Endothelial cell of umbilical vein (primary cell): ENCODE measurements around the gene FLT3. TPM values are rescaled to one million over a fixed set of nuclear protein-coding genes. Genes with fewer than 3 reads are reported as not detected.

Source experiments
- BruUV-seq: library from RNA; stranded (reverse); fragments of 400-500 nt; replicated peaks from 2 replicates; lab custom pipeline; 2021; lab: Mats Ljungman, UMichigan
- CTCF ChIA-PET: fragments of 300-600, 350-600 bp; sonication (Branson Sonifier 250); formaldehyde crosslinking; loops from one replicate; lab custom pipeline; 2021; ENCODE audit warnings: antibody characterized with exemption, inconsistent platforms; lab: Charles Lee
- POLR2A ChIA-PET: fragments of 300-600, 350-600 bp; sonication (Branson Sonifier 250); formaldehyde crosslinking; loops from one replicate; lab custom pipeline; 2021; ENCODE audit warnings: antibody characterized with exemption, inconsistent platforms; lab: Charles Lee
- DNase-seq: peaks from one replicate; pipeline ENCODE4 v3.0.0-alpha.2; 2011; ENCODE audit warnings: low read depth, low spot score
- FAIRE-seq: peaks from 2 replicates; lab custom pipeline; 2011; peaks lifted over from hg19 to GRCh38; lab: Jason Lieb, UNC
- H2AFZ ChIP-seq: 2 replicates; pipeline ENCODE4 v1.6.0; 2012; ENCODE audit warnings: low read depth, low read length, control low read depth, inconsistent platforms
- H3K27ac ChIP-seq: 2 replicates; pipeline ENCODE4 v1.5.1; 2011; ENCODE audit warnings: low read depth, mild to moderate bottlenecking, control low read depth, low read length, moderate library complexity; ENCODE audit not compliant: insufficient read depth
- H3K27me3 ChIP-seq, 2 experiments: 2 replicates each; pipeline versions ENCODE4 v1.6.0 to v1.6.1; 2011; ENCODE audit warnings: low read length in 2 of 2, mixed read lengths in 1 of 2; ENCODE audit not compliant: control insufficient read depth in 2 of 2, insufficient read depth in 2 of 2
- H3K36me3 ChIP-seq, 2 experiments: 2 replicates in 1 of 2; 3 replicates in 1 of 2; pipeline ENCODE4 v1.5.1; 2011; ENCODE audit warnings: low read length in 2 of 2, mild to moderate bottlenecking in 1 of 2, moderate library complexity in 1 of 2; ENCODE audit not compliant: control insufficient read depth in 2 of 2, insufficient read depth in 2 of 2; ENCODE audit errors: extremely low read depth in 1 of 2
- H3K4me1 ChIP-seq: 3 replicates; pipeline ENCODE4 v1.5.1; 2011; ENCODE audit warnings: mild to moderate bottlenecking, low read length; ENCODE audit not compliant: control insufficient read depth, insufficient read depth; ENCODE audit errors: extremely low read depth
- H3K4me2 ChIP-seq: 2 replicates; pipeline ENCODE4 v1.6.1; 2011; ENCODE audit warnings: low read length, control low read depth, mixed read lengths; ENCODE audit not compliant: insufficient read depth
- H3K4me3 ChIP-seq, 3 experiments: fragments of 200-600 bp in 1 of 3; sonication (generic), shearing (Covaris generic) in 1 of 3; replicated peaks in 1 of 3; 2 replicates each; pipeline ENCODE4 v1.5.1; 2011 to 2016; ENCODE audit warnings: control low read depth in 3 of 3, low read length in 3 of 3, mild to moderate bottlenecking in 2 of 3, inconsistent platforms in 1 of 3, low read depth in 1 of 3, moderate library complexity in 1 of 3; ENCODE audit not compliant: insufficient read depth in 1 of 3
- H3K79me2 ChIP-seq: 2 replicates; pipeline ENCODE4 v1.6.0; 2012; ENCODE audit warnings: low read length, inconsistent platforms; ENCODE audit not compliant: control insufficient read depth, insufficient read depth
- H3K9ac ChIP-seq: replicated peaks from 2 replicates; pipeline ENCODE3; 2011; ENCODE audit warnings: low read length, control low read depth; ENCODE audit not compliant: insufficient read depth; ENCODE audit errors: extremely low read depth
- H3K9me1 ChIP-seq: replicated peaks from 3 replicates; pipeline ENCODE4 v1.6.0; 2011; ENCODE audit warnings: mild to moderate bottlenecking, low read length; ENCODE audit not compliant: control insufficient read depth, insufficient read depth; ENCODE audit errors: extremely low read depth
- H3K9me3 ChIP-seq: replicated peaks from 2 replicates; pipeline ENCODE4 v1.5.1; 2012; ENCODE audit warnings: low read length, inconsistent platforms; ENCODE audit not compliant: control insufficient read depth, insufficient read depth
- H4K20me1 ChIP-seq: replicated peaks from 2 replicates; pipeline ENCODE3; 2011; ENCODE audit warnings: mild to moderate bottlenecking, low read length; ENCODE audit not compliant: control insufficient read depth, insufficient read depth; ENCODE audit errors: extremely low read depth
- EZH2 ChIP-seq: IDR thresholded peaks from 2 replicates; pipeline ENCODE4 v1.6.1; 2012; ENCODE audit warnings: borderline replicate concordance, low read depth, mild to moderate bottlenecking, moderate library complexity, low read length, inconsistent platforms; ENCODE audit not compliant: severe bottlenecking
- FOS ChIP-seq: IDR thresholded peaks from 2 replicates; pipeline ENCODE4 v1.6.1; 2011; ENCODE audit warnings: mild to moderate bottlenecking, low read length, moderate library complexity, borderline replicate concordance; ENCODE audit not compliant: insufficient read depth
- GATA2 ChIP-seq: IDR thresholded peaks from 2 replicates; pipeline ENCODE4 v1.7.0; 2011; ENCODE audit warnings: low read depth, mild to moderate bottlenecking, moderate library complexity, mixed read lengths, low read length; ENCODE audit not compliant: insufficient read length, insufficient read depth
- JUN ChIP-seq: IDR thresholded peaks from 2 replicates; pipeline ENCODE4 v1.6.1; 2011; ENCODE audit warnings: borderline replicate concordance, low read depth; ENCODE audit not compliant: insufficient read length, insufficient read depth
- MYC ChIP-seq: IDR thresholded peaks from one replicate; pipeline ENCODE4 v1.6.1; 2011; ENCODE audit warnings: mild to moderate bottlenecking, low read depth, low read length
- POLR2A ChIP-seq: IDR thresholded peaks from 2 replicates; pipeline ENCODE4 v1.6.1; 2012; ENCODE audit warnings: low read depth, mild to moderate bottlenecking, control low read depth, low read length
- POLR2AphosphoS5 ChIP-seq: IDR thresholded peaks from 2 replicates; pipeline ENCODE4 v1.6.1; 2012; ENCODE audit warnings: low read depth, mild to moderate bottlenecking, control low read depth, low read length, moderate library complexity; ENCODE audit not compliant: insufficient read depth
- dilution Hi-C: fragments of 300-500 bp; cut with MboI; formaldehyde crosslinking; loops from one replicate; pipeline ENCODE4 v1.15.0; 2019; ENCODE audit warnings: low sequenced_read_pairs; ENCODE audit not compliant: extremely low pct_ligation_motif_present
- intact Hi-C: fragments of 100-400 bp; cut with micrococcal nuclease; formaldehyde crosslinking; loops from one replicate; pipeline ENCODE4 v1.10.0; 2022
- polyA plus RNA-seq, 4 experiments: library from polyadenylated mRNA; depleted of rRNA in 3 of 4; stranded (reverse) in 3 of 4; unstranded in 1 of 4; fragments of >200 nt; gene quantifications; 2 replicates each; pipeline versions ENCODE4 v1.2.1 to v1.2.3, GENCODE V29; 2011 to 2012; ENCODE audit warnings: missing spikeins in 1 of 4
- total RNA-seq: library from RNA; stranded (reverse); gene quantifications from 2 replicates; pipeline ENCODE4 v1.2.3, GENCODE V29; 2021
- TF ChIP-seq, protein P1 (sequence below): IDR thresholded peaks from 2 replicates; pipeline ENCODE4 v1.6.1; 2011; ENCODE audit not compliant: insufficient read depth, insufficient read length
- TF ChIP-seq, protein P2 (sequence below), 2 donors: IDR thresholded peaks; 1 replicate in 1 of 2; 2 replicates in 1 of 2; pipeline ENCODE4 v1.5.1; 2011; ENCODE audit warnings: low read length in 2 of 2, mild to moderate bottlenecking in 2 of 2, moderate library complexity in 2 of 2, control low read depth in 1 of 2, inconsistent platforms in 1 of 2, low read depth in 1 of 2; ENCODE audit not compliant: insufficient read depth in 1 of 2; ENCODE audit errors: extremely low read depth in 1 of 2

Gene FLT3
- total and polyA plus RNA-seq, 2 donors (not counting 3 experiments of a cell fraction or from before 2014, with no cell fraction given), result 0.03 TPM; not detected in 1

DNA sequence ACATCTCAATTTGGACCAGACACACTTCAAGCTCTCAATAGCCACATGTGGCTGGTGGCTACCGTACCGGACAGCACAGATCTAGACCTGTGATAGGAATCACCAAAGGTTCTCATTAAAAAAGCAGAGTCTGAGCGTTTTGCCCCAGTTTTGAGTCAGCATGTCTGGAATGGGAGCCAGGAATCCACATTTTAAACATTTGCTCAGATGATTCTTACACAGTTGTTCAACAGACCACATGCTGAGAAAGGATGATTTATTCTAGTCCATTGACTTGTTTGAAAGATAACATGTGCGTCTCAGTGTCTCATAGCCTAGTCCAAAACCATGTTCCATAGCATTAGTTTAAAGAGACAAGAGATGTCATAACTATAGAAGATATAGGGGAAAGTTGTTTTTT, 53.4 kb downstream of the FLT3 start:
- Histone ChIP-seq H3K27ac (no peak overlapping the region), H2AFZ (no peak overlapping the region)
- no peak for FAIRE-seq

More for the DNA sequence above, 53.4 kb downstream of the FLT3 start:
- Histone ChIP-seq H3K9me3 (no peaks in the 10 kb centered on the region), H3K9ac (no peak overlapping the region), H3K4me3 (no peak overlapping the region), H4K20me1 (no peaks in the 10 kb centered on the region), H3K79me2 (no peaks in the 10 kb centered on the region), H3K4me1 (no peaks in the 10 kb centered on the region), H3K36me3 (no peaks in the 10 kb centered on the region), H3K4me2 (no peak overlapping the region), H3K9me1 (no peaks in the 10 kb centered on the region), H3K27me3 (peaks cover 18 to 25% of the 10 kb centered on the region in 2 experiments)
- no TSS peak for BruUV-seq
- intact Hi-C loops, result no loop called here
- ChIA-PET POLR2A (no interaction called here), CTCF (no interaction called here)
- TF ChIP-seq POLR2AphosphoS5, result no peak
- TF ChIP-seq FOS, result no peak
- TF ChIP-seq EZH2, result no peak
- TF ChIP-seq, protein P1, sequence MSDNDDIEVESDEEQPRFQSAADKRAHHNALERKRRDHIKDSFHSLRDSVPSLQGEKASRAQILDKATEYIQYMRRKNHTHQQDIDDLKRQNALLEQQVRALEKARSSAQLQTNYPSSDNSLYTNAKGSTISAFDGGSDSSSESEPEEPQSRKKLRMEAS, result no peak
- TF ChIP-seq, protein P2, sequence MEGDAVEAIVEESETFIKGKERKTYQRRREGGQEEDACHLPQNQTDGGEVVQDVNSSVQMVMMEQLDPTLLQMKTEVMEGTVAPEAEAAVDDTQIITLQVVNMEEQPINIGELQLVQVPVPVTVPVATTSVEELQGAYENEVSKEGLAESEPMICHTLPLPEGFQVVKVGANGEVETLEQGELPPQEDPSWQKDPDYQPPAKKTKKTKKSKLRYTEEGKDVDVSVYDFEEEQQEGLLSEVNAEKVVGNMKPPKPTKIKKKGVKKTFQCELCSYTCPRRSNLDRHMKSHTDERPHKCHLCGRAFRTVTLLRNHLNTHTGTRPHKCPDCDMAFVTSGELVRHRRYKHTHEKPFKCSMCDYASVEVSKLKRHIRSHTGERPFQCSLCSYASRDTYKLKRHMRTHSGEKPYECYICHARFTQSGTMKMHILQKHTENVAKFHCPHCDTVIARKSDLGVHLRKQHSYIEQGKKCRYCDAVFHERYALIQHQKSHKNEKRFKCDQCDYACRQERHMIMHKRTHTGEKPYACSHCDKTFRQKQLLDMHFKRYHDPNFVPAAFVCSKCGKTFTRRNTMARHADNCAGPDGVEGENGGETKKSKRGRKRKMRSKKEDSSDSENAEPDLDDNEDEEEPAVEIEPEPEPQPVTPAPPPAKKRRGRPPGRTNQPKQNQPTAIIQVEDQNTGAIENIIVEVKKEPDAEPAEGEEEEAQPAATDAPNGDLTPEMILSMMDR (IDR thresholded peaks at IDR 0.05; ENCODE audit: extremely low read depth in 1 of 2, insufficient read depth in 1 of 2, low read depth in 1 of 2, low read length in 2 of 2), result no peak
- no peak for TF ChIP-seq POLR2A
- TF ChIP-seq MYC, result no peak
- no peak for TF ChIP-seq JUN
- no peak for TF ChIP-seq GATA2
- DNase-seq, result no peak
- dilution Hi-C loops, result no loop called here
